Parathyroid adenoma (tissue), 2 donors: Measurements from ENCODE around the gene RBMS3.
"Not testable (repeated sequence)": the region's sequence is repeated elsewhere in the genome, so short reads cannot be mapped to it uniquely, and the experiment has no call there.

Experiments used
- H2AFZ ChIP-seq: fragments of 300-600 bp; sonication (generic); one replicate; pipeline ENCODE4 v1.7.0; 2017; ENCODE audit warnings: antibody characterized with exemption, mild to moderate bottlenecking
- H3K27ac ChIP-seq: fragments of 300-600 bp; sonication (generic); one replicate; pipeline ENCODE4 v1.7.0; 2017
- H3K27me3 ChIP-seq: fragments of 300-600 bp; sonication (generic); one replicate; pipeline ENCODE4 v1.7.0; 2017; ENCODE audit warnings: low read length; ENCODE audit not compliant: control insufficient read depth, insufficient read depth
- H3K36me3 ChIP-seq: fragments of 300-600 bp; sonication (generic); one replicate; pipeline ENCODE4 v1.7.0; 2017; ENCODE audit warnings: low read length; ENCODE audit not compliant: control insufficient read depth, insufficient read depth
- H3K4me1 ChIP-seq: fragments of 300-600 bp; sonication (generic); one replicate; pipeline ENCODE4 v1.7.0; 2017; ENCODE audit warnings: control low read depth
- H3K4me2 ChIP-seq: fragments of 300-600 bp; sonication (generic); one replicate; pipeline ENCODE4 v1.7.0; 2017; ENCODE audit warnings: low read length
- H3K4me3 ChIP-seq: fragments of 300-600 bp; sonication (generic); one replicate; pipeline ENCODE4 v1.7.0; 2017; ENCODE audit warnings: low read depth, low read length
- H3K79me2 ChIP-seq: fragments of 300-600 bp; sonication (generic); one replicate; pipeline ENCODE4 v1.7.0; 2017; ENCODE audit warnings: control low read depth
- H3K9ac ChIP-seq: fragments of 300-600 bp; sonication (generic); one replicate; pipeline ENCODE4 v1.7.0; 2017; ENCODE audit warnings: mild to moderate bottlenecking
- H3K9me3 ChIP-seq: fragments of 300-600 bp; sonication (generic); one replicate; pipeline ENCODE4 v1.7.0; 2017; ENCODE audit warnings: low read length; ENCODE audit not compliant: control insufficient read depth
- TF ChIP-seq, protein P1 (sequence below): fragments of 300-600 bp; sonication (generic); IDR thresholded peaks from one replicate; pipeline ENCODE4 v1.7.0; 2017; ENCODE audit warnings: antibody characterized with exemption, mild to moderate bottlenecking
- donor health status: primary hyperparathyroidism.

RBMS3 gene

DNA sequence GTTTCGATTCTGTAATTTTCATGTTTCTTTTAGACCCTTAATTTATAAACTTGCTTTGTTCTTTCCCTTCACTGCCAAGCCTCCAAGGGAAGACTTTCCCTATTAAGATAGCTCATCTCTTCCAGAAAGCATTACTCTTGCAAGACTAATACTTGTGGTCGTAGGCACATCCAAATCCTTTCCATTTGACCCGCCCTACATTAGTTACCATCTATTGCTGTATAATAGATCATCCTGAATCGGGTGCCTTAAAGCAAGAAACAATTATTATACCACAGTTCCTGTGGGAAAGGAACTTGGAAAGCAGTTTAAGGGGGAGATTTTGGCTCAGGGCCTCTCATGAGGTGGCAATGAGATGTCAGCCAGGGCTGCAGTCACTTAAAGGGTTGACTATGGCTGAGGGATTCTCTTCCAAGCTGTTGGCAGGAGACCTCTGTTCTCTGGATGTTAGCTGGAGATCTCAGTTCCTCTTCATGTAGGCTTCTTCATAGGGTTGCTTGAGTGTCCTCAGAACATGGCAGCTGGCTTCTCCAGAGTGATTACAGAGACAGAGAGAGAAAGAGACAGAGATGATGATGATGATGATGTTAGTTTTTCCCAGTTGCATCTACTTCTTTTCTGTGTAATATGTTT, 755.2 kb downstream of the RBMS3 start:
- H3K27me3 ChIP-seq, result no peaks in the 10 kb centered on the region
- no peak overlapping the region for H3K4me2 ChIP-seq
- no peak overlapping the region for H3K27ac ChIP-seq
- no peaks in the 10 kb centered on the region for H3K4me1 ChIP-seq
- H3K4me3 ChIP-seq, result no peak overlapping the region
- no peaks in the 10 kb centered on the region for H3K9me3 ChIP-seq
- TF ChIP-seq, protein P1, sequence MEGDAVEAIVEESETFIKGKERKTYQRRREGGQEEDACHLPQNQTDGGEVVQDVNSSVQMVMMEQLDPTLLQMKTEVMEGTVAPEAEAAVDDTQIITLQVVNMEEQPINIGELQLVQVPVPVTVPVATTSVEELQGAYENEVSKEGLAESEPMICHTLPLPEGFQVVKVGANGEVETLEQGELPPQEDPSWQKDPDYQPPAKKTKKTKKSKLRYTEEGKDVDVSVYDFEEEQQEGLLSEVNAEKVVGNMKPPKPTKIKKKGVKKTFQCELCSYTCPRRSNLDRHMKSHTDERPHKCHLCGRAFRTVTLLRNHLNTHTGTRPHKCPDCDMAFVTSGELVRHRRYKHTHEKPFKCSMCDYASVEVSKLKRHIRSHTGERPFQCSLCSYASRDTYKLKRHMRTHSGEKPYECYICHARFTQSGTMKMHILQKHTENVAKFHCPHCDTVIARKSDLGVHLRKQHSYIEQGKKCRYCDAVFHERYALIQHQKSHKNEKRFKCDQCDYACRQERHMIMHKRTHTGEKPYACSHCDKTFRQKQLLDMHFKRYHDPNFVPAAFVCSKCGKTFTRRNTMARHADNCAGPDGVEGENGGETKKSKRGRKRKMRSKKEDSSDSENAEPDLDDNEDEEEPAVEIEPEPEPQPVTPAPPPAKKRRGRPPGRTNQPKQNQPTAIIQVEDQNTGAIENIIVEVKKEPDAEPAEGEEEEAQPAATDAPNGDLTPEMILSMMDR, result no peak
- no peaks in the 10 kb centered on the region for H3K79me2 ChIP-seq
- H3K9ac ChIP-seq, result no peak overlapping the region
- H2AFZ ChIP-seq, result no peak overlapping the region
- H3K36me3 ChIP-seq, result no peaks in the 10 kb centered on the region

DNA sequence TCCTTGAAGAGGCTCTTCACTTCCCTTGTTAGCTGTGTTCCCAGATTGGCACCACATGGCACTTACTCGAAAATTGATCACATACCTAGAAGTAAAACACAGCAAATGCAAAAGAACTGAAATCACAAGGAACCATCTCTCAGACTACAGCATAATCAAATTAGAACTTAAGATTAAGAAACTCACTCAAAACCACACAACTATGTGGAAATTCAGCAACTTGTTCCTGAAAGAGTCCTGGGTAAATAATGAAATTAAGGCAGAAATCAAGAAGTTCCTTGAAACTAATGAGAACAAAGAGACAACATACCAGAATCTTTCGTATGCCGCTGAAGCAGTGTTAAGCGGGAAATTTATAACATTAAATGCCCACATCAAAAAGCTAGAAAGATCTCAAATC, 759.3 kb downstream of the RBMS3 start:
- Histone ChIP-seq H3K9ac (no peak overlapping the region), H3K4me2 (no peak overlapping the region), H3K36me3 (no peaks in the 10 kb centered on the region), H3K27me3 (no peaks in the 10 kb centered on the region), H3K4me1 (no peaks in the 10 kb centered on the region), H3K27ac (no peak overlapping the region), H3K4me3 (no peak overlapping the region), H3K79me2 (no peaks in the 10 kb centered on the region), H3K9me3 (no peaks in the 10 kb centered on the region), H2AFZ (no peak overlapping the region)
- TF ChIP-seq, protein P1, result no peak

DNA sequence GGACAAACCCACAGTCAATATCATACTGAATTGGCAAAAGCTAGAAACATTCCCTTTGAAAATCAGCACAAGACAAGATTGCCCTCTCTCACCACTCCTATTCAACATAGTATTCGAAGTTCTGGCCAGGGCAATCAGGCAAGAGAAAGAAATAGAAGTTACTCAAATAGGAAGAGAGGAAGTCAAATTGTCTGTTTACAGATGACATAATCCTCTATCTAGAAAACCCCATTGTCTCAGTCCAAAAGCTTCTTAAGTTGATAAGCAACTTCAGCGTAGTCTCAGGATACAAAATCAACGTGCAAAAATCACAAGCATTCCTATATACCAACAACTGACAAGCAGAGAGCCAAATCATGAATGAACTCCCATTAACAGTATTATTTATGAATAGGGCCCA, 760.6 kb downstream of the RBMS3 start:
- H3K4me3 ChIP-seq, H3K4me2 ChIP-seq, H2AFZ ChIP-seq, H3K27me3 ChIP-seq, H3K4me1 ChIP-seq, H3K79me2 ChIP-seq, H3K9me3 ChIP-seq, H3K36me3 ChIP-seq, H3K9ac ChIP-seq, H3K27ac ChIP-seq: not testable (repeated sequence)

DNA sequence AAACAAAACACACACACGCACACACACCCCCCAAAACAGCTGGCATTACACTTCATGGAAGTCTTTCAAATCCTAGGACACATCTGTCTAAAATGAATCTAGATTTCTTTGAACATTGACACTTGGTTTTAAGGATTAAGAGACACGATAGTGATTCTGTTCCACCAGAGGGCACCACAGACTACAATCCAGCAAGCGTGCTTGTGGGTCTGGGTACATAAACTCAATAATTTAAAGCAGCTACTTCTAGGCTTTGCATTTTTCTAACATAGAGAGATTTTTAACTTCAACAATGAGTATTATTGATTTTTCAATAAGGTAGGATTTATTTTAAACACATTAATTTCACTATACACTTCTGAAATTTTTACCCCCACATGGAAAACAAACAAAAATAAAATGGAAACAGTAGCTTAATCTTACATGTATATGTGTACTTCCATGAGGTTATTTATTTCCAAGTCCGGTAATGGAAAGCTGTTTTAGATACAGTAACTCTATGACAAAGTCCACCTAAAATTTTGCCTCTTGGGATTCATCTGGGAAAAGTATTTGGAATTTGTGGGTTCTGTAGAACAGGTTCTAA, 761.5 kb downstream of the RBMS3 start:
- TF ChIP-seq, protein P1, result peak; percentile 45
- no peaks in the 10 kb centered on the region for H3K9me3 ChIP-seq
- H3K79me2 ChIP-seq, result no peaks in the 10 kb centered on the region

DNA sequence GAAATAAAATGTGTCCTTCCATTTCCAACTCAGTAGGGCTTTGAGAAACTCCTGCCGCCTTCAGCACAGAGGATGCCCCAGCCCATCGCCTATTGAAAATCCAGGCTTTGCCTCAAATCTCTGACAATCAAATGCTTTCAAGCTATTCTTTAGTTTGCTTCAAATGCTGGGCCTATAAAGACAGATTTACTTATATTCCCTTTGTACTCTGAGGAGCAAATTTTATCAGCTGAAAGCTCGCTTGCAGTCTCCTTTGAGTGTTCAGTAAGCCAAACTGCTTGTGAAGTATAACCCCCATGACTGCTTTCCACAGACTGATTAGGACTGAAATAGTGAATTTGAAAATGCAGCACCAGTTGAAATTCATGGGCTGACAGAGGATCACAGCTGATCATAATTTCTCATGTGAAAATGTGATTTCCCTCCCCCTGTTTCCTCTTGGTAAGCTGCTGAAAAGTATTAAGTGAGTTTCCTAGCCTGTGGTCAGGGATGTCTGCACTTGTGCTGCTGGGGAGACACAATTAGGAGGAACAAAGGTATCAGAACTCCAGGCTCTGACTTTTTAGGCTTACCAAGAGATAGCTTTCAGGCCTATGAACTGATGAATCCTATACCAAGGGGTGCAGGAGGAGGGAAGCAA, 762.2 kb downstream of the RBMS3 start:
- Histone ChIP-seq H3K4me2 (no peak overlapping the region), H2AFZ (no peak overlapping the region), H3K9ac (no peak overlapping the region), H3K27me3 (no peaks in the 10 kb centered on the region), H3K4me1 (no peaks in the 10 kb centered on the region), H3K36me3 (no peaks in the 10 kb centered on the region), H3K27ac (no peak overlapping the region), H3K4me3 (no peak overlapping the region), H3K79me2 (no peaks in the 10 kb centered on the region), H3K9me3 (no peaks in the 10 kb centered on the region)
- TF ChIP-seq, protein P1, result no peak

More for the DNA sequence above, 761.5 kb downstream of the RBMS3 start:
- H3K4me1 ChIP-seq, result no peaks in the 10 kb centered on the region
- no peak overlapping the region for H3K27ac ChIP-seq
- no peaks in the 10 kb centered on the region for H3K36me3 ChIP-seq
- H3K27me3 ChIP-seq, result no peaks in the 10 kb centered on the region
- H3K4me2 ChIP-seq, result no peak overlapping the region
- no peak overlapping the region for H3K4me3 ChIP-seq
- no peak overlapping the region for H3K9ac ChIP-seq
- no peak overlapping the region for H2AFZ ChIP-seq
